HUES64 (cell line): Measurements from ENCODE around the gene PITPNM3.

Source experiments
- H3K27ac ChIP-seq: 2 replicates; pipeline ENCODE4 v1.7.0; 2013; ENCODE audit warnings: low read depth, low read length, inconsistent platforms
- H3K27me3 ChIP-seq: 2 replicates; pipeline ENCODE4 v1.6.1; 2013; ENCODE audit warnings: mild to moderate bottlenecking, low read length; ENCODE audit not compliant: insufficient read depth
- H3K36me3 ChIP-seq: 2 replicates; pipeline ENCODE4 v1.6.1; 2013; ENCODE audit warnings: mild to moderate bottlenecking, low read length; ENCODE audit not compliant: insufficient read depth
- H3K4me1 ChIP-seq: 2 replicates; pipeline ENCODE4 v1.6.1; 2013; ENCODE audit warnings: mild to moderate bottlenecking, low read length, moderate library complexity; ENCODE audit not compliant: insufficient read depth
- H3K4me3 ChIP-seq: 2 replicates; pipeline ENCODE4 v1.5.1; 2013; ENCODE audit warnings: mild to moderate bottlenecking, low read length, moderate library complexity
- H3K9ac ChIP-seq: 2 replicates; pipeline ENCODE4 v1.6.1; 2013; ENCODE audit warnings: mild to moderate bottlenecking, low read depth, low read length
- H3K9me3 ChIP-seq: 2 replicates; pipeline ENCODE4 v1.6.1; 2013; ENCODE audit warnings: low read depth, low read length; ENCODE audit not compliant: insufficient read depth
- WGBS: fragments of 150-250, 120-280 bp; methylation state at CpG from one replicate; pipeline ENCODE4 v1.1.7; 2013; ENCODE audit warnings: missing lambda C conversion rate; 5-methylcytosine and 5-hydroxymethylcytosine counted together

PITPNM3 gene

DNA sequence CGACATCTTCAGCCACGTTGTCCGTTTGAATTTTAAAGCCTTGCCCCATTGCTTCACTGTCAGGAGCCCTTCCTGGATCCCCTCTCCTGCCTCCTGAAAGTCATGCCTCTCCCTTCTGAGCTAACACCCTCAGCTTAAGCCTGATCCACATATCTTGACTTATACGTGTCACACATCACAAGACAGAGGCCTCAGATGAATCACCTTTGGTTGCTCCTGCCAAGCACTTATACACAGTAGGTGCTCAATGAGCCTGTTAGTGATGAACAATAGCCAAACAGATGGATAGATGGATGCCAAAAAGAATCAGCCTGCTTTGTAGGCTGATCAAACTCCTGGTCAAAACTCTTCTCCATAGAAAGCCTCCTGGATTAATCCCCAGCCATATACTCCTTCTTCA lies 31.8 kb downstream of the PITPNM3 start:
- Histone ChIP-seq H3K4me1 (no peaks in the 10 kb centered on the region; the same call in 1 of the 2 replicates), H3K36me3 (no peaks in the 10 kb centered on the region), H3K27ac (no peak overlapping the region), H3K27me3 (no peaks in the 10 kb centered on the region), H3K9ac (no peak overlapping the region), H3K4me3 (no peak overlapping the region), H3K9me3 (no peaks in the 10 kb centered on the region)
- WGBS, result 87% methylated on average over 4 of the region's 4 CpGs

DNA sequence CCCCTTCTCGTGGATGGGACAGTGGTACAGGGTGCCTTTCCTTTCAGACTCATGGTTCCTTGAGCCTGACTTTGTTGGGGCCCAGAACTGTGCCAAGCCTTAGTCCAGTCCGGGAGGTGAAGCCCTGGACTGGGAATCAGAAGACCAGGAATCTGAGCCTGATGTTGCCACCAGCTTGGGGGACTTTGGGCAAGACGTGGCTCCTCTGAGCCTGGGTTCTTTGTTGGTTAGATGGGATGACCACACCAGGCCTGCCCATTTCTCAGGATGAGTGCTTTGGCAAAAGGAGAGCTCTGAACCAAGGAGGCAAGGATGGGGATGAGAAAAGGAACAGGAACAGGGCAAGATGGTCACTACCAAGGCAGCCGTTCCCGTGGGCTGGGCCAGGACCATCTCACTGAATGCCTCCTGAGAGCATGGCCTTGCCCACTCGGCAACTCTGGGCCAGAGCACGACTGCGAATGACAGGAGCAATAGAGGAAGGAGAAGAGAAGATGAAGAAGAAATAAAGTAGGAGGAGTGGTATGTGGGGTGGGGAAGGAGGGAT lies 32.5 kb downstream of the PITPNM3 start:
- 87% methylated on average over 8 of the region's 8 CpGs for WGBS
- Histone ChIP-seq H3K9me3 (no peaks in the 10 kb centered on the region), H3K36me3 (no peaks in the 10 kb centered on the region), H3K4me1 (no peaks in the 10 kb centered on the region; the same call in 1 of the 2 replicates), H3K9ac (no peak overlapping the region), H3K4me3 (no peak overlapping the region), H3K27ac (no peak overlapping the region), H3K27me3 (no peaks in the 10 kb centered on the region)

DNA sequence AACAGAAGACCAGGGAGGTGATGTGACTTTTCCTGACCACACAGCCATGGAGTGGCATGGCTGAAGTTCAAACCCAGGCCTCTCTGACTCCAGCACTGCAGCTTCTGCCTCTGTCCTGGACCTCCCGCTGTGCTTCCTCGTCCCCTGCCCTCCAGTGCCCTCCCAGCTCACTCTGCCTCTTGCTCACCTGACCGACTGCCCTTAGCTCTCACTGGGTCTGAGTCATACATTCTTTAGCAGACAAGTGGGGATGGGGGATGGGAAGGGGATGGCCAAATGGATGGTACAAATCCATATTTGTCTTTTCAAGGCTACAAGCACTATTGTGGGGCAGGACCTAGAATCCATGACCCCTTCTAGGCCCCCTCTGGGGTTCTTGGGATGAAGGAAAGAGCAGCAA lies 33.0 kb downstream of the PITPNM3 start:
- Histone ChIP-seq H3K36me3 (no peaks in the 10 kb centered on the region), H3K9ac (no peak overlapping the region), H3K9me3 (no peaks in the 10 kb centered on the region), H3K27ac (no peak overlapping the region), H3K4me1 (no peaks in the 10 kb centered on the region; the same call in 1 of the 2 replicates), H3K27me3 (no peaks in the 10 kb centered on the region), H3K4me3 (no peak overlapping the region)
- 34% methylated on average over 3 of the region's 3 CpGs for WGBS

DNA sequence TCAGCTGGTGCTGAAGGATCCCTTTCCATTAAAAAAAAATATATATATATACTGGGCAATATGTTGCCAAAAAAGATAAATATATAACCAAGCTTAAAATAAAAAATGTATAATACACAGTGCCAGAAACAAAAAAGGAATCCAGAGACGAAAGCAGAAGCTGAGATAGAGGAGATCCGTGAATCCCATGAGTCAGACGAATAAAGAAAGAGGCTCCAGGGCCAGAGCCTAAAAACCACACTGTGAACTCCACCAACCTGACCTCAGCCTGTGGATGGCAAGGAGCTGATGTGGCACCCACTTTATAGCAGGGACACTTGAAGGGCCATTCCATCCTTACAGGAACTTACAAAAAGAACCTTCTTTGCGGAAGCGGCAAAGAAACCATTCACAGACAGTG lies 34.8 kb downstream of the PITPNM3 start:
- H3K9me3 ChIP-seq, result no peaks in the 10 kb centered on the region
- H3K27me3 ChIP-seq, result no peaks in the 10 kb centered on the region
- H3K27ac ChIP-seq, result no peak overlapping the region
- no peak overlapping the region for H3K4me3 ChIP-seq
- no peaks in the 10 kb centered on the region for H3K36me3 ChIP-seq
- WGBS, result 95% methylated on average over 5 of the region's 5 CpGs
- no peaks in the 10 kb centered on the region; the same call in 1 of the 2 replicates for H3K4me1 ChIP-seq
- no peak overlapping the region for H3K9ac ChIP-seq

DNA sequence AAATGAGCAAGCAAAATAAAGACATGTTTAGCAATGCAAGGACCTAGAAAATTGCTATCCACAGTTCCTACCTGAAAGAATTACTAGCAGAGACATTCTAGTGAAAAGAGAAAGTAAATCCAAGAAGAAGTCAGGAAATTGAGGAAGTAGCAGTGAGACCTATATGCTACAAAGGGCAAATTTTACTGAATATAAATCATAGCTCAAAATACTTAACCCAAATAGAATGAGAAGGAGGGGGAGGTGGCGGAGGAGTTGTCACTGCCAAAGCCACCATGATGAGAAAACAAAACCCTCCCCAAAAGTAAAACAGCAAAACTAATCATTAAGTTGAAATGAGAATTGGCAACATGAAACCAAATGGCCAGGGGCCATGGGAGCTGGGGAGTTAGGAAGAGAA lies 39.3 kb downstream of the PITPNM3 start:
- no peaks in the 10 kb centered on the region for H3K27me3 ChIP-seq
- WGBS, result no CpG with 5 or more reads among the region's 1 CpG
- no peaks in the 10 kb centered on the region for H3K9me3 ChIP-seq
- H3K4me3 ChIP-seq, result no peak overlapping the region
- H3K27ac ChIP-seq, result no peak overlapping the region
- no peak overlapping the region for H3K9ac ChIP-seq
- no peaks in the 10 kb centered on the region for H3K36me3 ChIP-seq
- no peaks in the 10 kb centered on the region for H3K4me1 ChIP-seq

DNA sequence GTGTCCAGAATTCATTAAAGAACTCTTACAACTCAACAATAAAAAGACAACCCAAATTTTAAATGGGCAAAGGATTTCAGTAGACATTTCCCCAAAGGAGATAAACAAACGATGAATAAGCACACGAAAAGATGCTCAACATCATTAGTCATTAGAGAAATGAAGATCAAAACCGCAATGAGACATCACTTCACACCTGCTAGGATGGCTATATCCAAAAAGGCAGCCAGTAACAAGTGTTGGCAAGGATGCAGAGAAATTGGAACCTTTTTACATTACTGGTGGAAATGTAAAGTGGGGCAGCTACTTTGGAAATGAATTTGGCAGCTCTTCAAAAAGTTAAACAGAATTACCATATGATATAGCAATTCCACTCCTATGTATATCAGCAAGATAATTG lies 42.0 kb downstream of the PITPNM3 start:
- no peak overlapping the region for H3K9ac ChIP-seq
- 91% methylated on average over 3 of the region's 3 CpGs for WGBS

DNA sequence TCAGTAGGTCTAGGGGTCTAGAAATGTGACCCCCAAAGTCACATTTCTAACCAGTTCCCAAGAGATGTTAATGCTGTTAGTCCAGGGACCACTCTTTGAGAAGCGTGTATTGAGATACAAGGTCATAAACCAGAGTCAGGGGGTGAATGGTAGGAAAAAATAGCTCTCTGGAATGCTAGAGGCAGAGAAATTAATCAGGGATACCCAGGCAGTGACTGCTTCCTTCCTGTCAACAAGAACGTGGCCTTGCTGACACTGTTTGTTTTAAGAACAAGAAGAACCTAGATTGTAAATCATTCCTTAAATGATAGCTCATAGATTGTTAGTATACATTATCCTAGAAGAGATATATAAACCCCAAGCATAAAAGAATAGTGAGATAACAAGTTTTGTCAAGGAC lies 43.8 kb downstream of the PITPNM3 start:
- Histone ChIP-seq H3K4me1 (peaks cover 16% of the 10 kb centered on the region; the same call in 1 of the 2 replicates), H3K27ac (no peak overlapping the region), H3K36me3 (no peaks in the 10 kb centered on the region), H3K27me3 (no peaks in the 10 kb centered on the region), H3K4me3 (no peak overlapping the region), H3K9ac (no peak overlapping the region), H3K9me3 (no peaks in the 10 kb centered on the region)
- 81% methylated on average over 2 of the region's 2 CpGs for WGBS

More for the DNA sequence above, 42.0 kb downstream of the PITPNM3 start:
- peaks cover 6% of the 10 kb centered on the region; the same call in 1 of the 2 replicates for H3K4me1 ChIP-seq
- no peaks in the 10 kb centered on the region for H3K9me3 ChIP-seq
- no peaks in the 10 kb centered on the region for H3K36me3 ChIP-seq
- H3K27ac ChIP-seq, result no peak overlapping the region
- no peaks in the 10 kb centered on the region for H3K27me3 ChIP-seq
- H3K4me3 ChIP-seq, result no peak overlapping the region

DNA sequence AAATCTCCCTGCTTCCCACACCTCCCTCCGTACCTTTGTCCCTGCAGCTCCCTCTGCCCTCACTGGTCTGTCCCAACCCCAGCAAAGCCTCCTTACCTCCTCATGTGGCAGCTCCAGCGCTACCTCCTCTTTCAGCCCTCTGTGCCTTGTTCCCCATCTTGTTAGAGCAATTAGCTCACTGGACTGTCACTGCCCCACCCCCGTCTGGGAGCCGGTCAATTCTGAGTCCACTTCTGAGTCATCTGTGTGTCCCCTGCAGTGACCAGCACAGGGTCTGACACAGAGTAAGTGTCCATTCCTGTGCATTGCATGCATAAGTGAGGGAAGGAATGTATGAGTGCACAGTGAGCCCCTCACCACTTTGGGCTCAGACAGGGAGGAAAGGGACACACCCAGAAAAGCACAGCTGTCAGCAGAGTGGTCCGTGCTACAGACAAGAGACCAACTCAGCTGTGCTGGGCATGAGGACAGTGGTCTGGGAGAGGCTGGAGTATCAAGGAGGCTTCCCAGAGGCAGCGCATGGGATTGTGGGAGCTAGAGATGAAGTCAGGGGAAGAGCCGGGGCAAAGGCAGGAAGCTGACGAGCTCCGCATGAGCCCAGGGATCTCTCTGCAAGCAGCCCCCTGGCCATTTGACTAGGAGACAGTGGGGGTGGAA lies 45.9 kb downstream of the PITPNM3 start:
- no peaks in the 10 kb centered on the region for H3K36me3 ChIP-seq
- peaks cover 16% of the 10 kb centered on the region; the same call in 1 of the 2 replicates for H3K4me1 ChIP-seq
- no peak overlapping the region for H3K9ac ChIP-seq
- H3K4me3 ChIP-seq, result no peak overlapping the region
- H3K9me3 ChIP-seq, result no peaks in the 10 kb centered on the region
- WGBS, result 82% methylated on average over 9 of the region's 9 CpGs
- no peaks in the 10 kb centered on the region for H3K27me3 ChIP-seq
- no peak overlapping the region for H3K27ac ChIP-seq

DNA sequence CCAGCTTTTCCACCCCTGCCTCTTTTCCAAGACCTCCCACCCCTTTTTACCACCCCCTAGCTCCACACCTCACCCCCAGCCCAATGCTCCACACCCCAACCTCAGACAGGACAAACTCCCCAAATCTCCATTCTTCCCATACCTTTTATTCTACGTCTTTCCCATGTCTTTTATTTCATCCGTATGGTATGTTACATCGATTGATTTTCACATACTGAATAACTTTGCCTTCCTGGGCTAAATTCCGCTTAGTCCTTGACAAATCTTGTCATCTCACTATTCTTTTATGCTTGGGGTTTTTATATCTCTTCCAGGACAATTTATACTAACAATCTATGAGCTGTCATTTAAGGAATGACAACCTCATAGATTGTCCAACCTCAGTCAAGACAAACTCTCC lies 46.4 kb downstream of the PITPNM3 start:
- Histone ChIP-seq H3K36me3 (no peaks in the 10 kb centered on the region), H3K27ac (no peak overlapping the region), H3K4me1 (peaks cover 16% of the 10 kb centered on the region; the same call in 1 of the 2 replicates), H3K4me3 (no peak overlapping the region), H3K27me3 (no peaks in the 10 kb centered on the region), H3K9me3 (no peaks in the 10 kb centered on the region), H3K9ac (no peak overlapping the region)
- 96% methylated on average over 4 of the region's 4 CpGs for WGBS

DNA sequence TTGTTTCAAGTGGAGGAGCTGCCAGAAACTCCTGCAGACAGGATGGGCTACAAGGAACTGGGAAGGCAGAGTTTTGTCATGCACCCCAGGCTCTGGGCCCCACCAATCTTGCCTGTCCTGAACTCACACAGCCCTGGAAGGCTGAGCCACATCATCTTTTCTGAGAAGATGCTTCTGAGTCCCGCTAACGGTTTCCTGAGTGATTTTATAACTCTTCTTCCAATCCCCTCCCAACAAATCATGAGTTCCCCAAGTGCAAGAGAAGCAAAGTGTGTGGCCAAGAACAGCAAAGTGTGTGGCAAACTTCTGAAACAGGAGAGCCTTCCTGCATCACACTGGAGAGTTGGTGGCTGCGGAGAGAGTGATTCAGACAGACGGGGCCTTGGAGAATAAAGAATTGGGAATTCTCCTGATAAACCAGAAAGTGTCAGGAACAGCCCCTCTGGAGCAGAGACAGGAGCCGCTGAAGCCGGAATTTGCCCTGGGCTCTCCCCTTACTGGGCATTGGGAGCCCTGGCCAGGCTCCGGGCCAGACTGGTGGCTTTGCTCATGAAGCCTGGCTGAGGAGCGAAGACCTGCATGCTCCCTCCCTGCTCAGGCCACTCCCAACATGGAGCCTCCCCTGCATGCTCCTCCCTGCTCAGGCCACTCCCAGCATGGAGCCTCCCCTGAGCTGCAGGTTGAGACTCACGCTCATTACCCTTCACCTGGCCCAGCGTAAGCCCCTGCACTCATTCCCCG lies 47.2 kb downstream of the PITPNM3 start:
- Histone ChIP-seq H3K4me1 (peaks cover 16% of the 10 kb centered on the region; the same call in 1 of the 2 replicates), H3K36me3 (no peaks in the 10 kb centered on the region), H3K27ac (no peak overlapping the region), H3K9ac (no peak overlapping the region), H3K4me3 (no peak overlapping the region), H3K9me3 (no peaks in the 10 kb centered on the region), H3K27me3 (no peaks in the 10 kb centered on the region)
- 79% methylated on average over 11 of the region's 11 CpGs for WGBS

DNA sequence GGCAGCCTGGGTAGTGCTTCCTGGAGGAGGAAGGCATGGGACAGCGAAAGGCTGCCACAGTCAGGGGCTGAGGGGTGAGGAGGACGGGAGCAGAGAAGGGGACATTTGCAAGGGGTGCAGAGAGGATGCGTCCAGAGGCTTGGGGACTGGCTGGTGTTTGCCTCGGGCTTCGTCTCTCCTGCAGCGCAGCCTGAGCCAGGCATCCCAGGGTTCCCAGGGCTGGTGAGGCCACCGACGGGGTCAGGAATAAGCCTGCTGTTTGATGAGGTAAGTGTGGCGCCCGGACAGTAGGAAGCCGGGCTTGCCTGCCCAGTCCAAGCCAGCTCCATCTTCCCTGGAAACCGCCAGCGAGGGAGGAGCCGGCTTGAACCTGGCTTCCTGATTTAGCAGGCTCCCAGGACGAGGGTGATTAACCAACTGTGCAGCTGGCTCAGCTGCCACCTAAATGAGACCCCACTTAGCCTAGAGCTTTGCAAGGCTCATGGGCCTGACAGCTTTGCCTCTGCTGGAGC lies 47.8 kb downstream of the PITPNM3 start:
- Histone ChIP-seq H3K4me3 (no peak overlapping the region), H3K4me1 (peaks cover 16% of the 10 kb centered on the region; the same call in 1 of the 2 replicates), H3K9me3 (no peaks in the 10 kb centered on the region), H3K27ac (no peak overlapping the region), H3K36me3 (no peaks in the 10 kb centered on the region), H3K27me3 (no peaks in the 10 kb centered on the region), H3K9ac (no peak overlapping the region)
- 87% methylated on average over 15 of the region's 15 CpGs for WGBS
